Activated naive CD8-positive, alpha-beta T cell treated with anti-CD3 and anti-CD28 coated beads for 36 hours (primary cell): ENCODE data around the gene CCDC88B. TPM values are rescaled to one million over a fixed set of nuclear protein-coding genes. Genes with fewer than 3 reads are reported as not detected.

Experiments
- DNase-seq: peaks from one replicate; pipeline ENCODE4 v3.0.0; 2021
- H3K27ac Mint-ChIP-seq: one replicate; pipeline ENCODE4 v1.8.0; 2022; ENCODE audit warnings: mild to moderate bottlenecking, moderate library complexity, mixed read lengths
- H3K27me3 Mint-ChIP-seq: one replicate; pipeline ENCODE4 v1.8.0; 2022; ENCODE audit warnings: mild to moderate bottlenecking, mixed read lengths
- H3K36me3 Mint-ChIP-seq: one replicate; pipeline ENCODE4 v1.8.0; 2021; ENCODE audit warnings: mild to moderate bottlenecking, mixed read lengths
- H3K4me1 Mint-ChIP-seq: one replicate; pipeline ENCODE4 v1.8.0; 2021; ENCODE audit warnings: mixed read lengths
- H3K4me3 Mint-ChIP-seq: one replicate; pipeline ENCODE4 v1.8.0; 2022; ENCODE audit warnings: mild to moderate bottlenecking, moderate library complexity, mixed read lengths
- H3K9me3 Mint-ChIP-seq: one replicate; pipeline ENCODE4 v1.8.0; 2022; ENCODE audit warnings: mixed read lengths
- total RNA-seq, 2 experiments: library from RNA; stranded (reverse); gene quantifications; one replicate each; pipeline ENCODE4 v1.2.3, GENCODE V29; 2021

The CCDC88B gene
- total RNA-seq, 2 experiments from 2014 or later = 73.5 to 74.5 TPM

DNA sequence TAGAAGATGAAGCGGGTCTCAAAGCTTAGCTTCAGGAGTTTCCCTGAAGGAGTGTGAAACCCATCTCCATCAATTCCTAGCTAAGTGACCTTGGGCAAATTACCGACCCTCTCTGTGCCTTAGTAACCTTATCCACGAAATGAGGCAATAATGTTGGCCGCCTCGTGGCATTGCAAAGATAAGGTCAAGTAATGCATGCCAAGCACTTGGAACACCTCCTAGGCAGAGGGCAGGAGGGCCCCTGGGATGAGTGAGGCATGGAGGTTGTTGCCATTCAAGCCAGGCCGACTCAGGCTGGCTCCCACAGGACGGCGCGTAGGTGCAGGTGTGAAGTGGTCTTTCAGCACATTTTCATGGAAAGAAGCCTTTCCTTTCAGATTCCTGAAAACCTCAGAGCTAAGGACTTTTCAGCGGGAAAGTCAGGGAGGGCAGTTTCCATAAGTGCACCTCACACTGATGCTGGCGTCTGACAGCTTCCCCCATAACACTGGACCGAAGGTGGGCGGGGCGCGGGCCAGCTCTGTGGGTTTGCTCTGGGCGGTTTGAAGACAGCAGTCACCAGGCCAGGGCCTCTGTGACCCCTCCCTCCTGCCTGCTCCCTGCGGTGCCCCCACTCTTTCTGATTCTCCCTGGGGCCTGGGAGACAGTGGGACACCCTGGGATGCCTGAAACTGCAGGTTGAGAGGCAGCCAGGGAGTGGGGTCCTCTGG lies 44.2 kb downstream of the CCDC88B start:
- Mint-ChIP-seq H3K27me3 (no peaks in the 10 kb centered on the region), H3K9me3 (peaks cover under 1% of the 10 kb centered on the region), H3K4me3 (no peak overlapping the region), H3K36me3 (no peaks in the 10 kb centered on the region), H3K4me1 (peaks cover 9% of the 10 kb centered on the region), H3K27ac (no peak overlapping the region)
- DNase-seq = no peak

DNA sequence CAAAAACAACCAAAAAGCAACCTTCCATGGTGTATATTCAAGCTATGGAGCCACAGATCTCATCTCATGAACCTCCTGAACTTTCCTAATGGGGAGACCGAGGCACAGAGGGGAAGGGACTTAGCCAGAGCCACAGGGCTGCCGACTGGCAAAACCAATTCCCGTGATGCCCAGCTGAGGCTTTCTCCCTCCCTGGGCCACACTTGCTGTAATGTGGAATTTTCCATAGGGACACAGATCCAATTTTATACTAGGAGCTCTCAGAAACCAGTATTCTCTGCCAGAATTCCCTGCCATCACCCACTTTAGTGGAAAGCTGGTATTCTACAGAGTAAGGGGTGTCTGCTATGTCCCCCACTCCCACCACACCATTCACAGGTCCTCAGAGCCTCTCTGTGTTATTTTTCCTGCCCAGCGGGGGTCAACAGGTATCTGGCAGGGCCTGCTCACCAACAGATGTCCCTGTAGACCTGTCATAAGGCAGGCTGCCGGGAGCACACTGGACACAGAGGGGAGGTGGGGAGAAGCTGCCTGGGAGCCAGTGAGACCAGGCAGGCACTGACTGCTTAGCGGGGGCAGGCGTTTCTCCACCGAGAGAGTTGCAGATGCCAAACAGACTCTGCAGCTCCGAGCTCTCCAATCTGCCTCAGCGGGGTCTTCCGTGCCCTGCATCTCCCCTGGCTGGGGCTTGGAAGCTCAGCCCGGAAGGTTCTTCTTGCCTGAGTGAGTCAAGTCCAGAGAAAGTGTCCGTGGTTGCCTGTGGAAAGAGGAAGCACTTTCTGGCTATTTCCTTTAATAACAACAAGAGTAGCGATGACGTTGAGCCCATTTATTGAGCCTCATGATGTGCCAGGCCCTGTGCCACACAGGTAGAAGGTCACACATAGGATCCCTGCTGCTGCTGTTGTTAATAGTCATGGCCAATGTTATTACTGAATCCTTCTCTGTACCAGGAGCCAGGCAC lies 45.3 kb downstream of the CCDC88B start:
- Mint-ChIP-seq H3K9me3 (peaks cover 7% of the 10 kb centered on the region), H3K36me3 (peaks cover 6% of the 10 kb centered on the region), H3K27ac (no peak overlapping the region), H3K4me1 (peaks cover 12% of the 10 kb centered on the region), H3K4me3 (no peak overlapping the region), H3K27me3 (no peaks in the 10 kb centered on the region)
- DNase-seq = no peak

DNA sequence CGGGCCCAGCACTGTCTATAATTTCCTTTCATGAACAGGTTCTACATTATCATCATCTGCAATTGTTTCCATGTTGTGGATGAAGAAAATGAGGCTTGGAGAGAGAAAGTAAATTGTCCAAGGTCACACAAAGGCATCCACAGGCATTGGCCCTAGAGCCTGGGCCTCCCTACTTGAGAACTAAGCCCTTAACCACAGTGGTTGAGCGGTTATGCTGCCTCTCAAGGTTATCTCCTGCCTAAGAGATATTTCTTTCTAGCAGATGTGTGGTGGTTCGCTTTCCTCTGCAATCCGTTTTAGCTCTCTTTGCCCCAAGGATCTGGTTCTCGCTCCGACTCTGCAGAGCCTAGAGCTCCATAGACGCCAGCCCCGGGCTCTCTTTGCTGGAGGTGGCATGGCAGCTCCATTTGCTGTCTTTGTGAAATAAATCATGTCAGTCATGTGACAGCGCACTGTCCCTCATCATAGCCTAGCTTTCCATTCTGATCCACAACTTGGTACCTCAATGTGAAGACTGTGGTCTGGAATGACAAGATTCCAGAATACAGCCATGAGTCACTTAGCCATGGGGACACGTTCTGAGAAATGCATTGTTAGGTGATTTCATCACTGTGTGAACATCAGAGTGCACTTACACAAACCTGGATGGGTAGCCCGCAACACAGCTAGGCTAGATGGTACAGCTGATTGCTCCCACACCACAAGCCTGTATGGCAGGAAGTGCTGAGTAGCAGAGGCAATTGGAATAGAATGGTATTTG lies 46.1 kb downstream of the CCDC88B start:
- Mint-ChIP-seq H3K27ac (no peak overlapping the region), H3K36me3 (peaks cover 6% of the 10 kb centered on the region), H3K9me3 (peaks cover 14% of the 10 kb centered on the region), H3K4me1 (peaks cover 19% of the 10 kb centered on the region), H3K27me3 (no peaks in the 10 kb centered on the region), H3K4me3 (no peak overlapping the region)
- no peak for DNase-seq

DNA sequence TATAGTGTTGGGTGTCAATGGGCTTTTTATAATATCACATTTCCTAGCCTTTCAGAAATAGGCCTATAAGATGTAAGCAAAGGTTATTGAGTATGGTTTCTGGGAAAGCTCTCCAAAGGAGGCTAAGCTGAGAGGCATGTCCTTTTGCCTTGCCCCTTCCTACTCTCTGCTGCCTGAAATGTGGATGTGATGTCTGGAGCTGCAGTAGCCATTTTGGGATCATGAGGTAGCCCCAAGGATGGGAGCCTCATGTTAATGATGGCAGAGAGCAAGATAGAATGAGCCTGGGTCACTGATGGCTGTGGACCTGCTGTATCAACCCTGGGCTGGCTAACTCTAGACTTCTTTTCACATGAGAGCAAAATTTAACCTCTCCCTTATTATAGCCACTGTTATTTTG lies 47.9 kb downstream of the CCDC88B start:
- no peak overlapping the region for H3K4me3 Mint-ChIP-seq
- H3K4me1 Mint-ChIP-seq = peaks cover 24% of the 10 kb centered on the region
- H3K27me3 Mint-ChIP-seq = no peaks in the 10 kb centered on the region
- peaks cover 14% of the 10 kb centered on the region for H3K9me3 Mint-ChIP-seq
- peaks cover 6% of the 10 kb centered on the region for H3K36me3 Mint-ChIP-seq
- DNase-seq = no peak
- no peak overlapping the region for H3K27ac Mint-ChIP-seq

DNA sequence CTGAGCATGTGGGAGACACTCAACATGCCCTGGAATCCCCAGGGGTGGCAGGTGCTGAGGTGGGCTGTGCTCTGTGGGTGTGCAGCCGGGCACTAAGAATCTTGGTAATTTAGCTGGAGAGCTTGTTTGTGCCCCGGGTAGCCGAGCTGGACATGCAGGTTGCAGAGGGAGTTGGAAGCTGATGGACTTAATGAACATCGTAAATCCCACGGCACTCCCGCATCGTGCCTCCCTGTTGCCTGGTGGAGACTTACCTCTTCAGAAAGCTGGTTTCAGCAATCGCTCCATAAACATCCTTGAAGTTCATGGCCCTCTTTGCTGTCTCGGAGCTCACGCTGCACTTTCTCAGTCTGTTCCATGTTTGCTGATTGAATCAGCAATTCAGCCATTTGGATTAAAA lies 48.9 kb downstream of the CCDC88B start:
- Mint-ChIP-seq H3K4me3 (no peak overlapping the region), H3K9me3 (peaks cover 14% of the 10 kb centered on the region), H3K4me1 (peaks cover 24% of the 10 kb centered on the region), H3K36me3 (peaks cover 6% of the 10 kb centered on the region), H3K27me3 (no peaks in the 10 kb centered on the region), H3K27ac (no peak overlapping the region)
- DNase-seq = no peak

DNA sequence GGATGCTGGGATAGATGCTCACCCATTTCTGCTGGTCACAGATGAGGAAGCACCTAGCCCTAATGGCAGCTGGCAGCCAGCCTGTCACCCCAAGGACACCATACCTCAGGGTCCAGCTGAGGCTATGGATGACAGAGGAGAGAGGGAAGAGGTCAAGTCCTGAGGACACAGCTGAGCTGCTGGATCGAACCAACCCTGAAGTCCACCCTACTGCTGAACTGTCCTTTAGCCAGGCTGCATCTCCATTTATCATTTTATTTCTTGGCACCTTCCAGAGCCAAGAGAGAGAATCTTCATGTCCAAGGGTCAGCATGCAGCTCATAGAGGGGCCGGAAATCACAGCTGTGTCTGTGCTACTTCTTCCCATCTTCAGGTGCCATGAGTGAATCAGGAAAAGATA lies 49.8 kb downstream of the CCDC88B start:
- H3K36me3 Mint-ChIP-seq = peaks cover 6% of the 10 kb centered on the region
- no peak overlapping the region for H3K4me3 Mint-ChIP-seq

DNA sequence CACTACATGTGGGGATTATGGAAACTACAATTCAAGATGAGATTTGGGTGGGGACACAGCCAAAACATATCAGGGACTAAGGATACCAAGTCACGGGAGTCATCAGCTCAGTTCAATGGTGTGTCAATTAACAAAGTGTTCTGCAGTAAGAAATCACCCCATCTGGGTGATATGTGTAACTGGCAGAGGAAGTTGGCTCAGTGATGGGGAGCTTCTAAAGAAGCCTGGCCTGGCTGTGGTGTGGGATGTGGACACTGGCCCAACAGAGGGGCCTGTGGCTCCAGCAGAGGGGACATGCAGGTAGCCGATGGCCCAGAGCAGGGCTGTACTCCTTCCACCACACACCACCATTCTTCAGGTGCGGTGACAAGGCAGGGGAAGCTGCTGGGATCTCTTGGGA lies 50.6 kb downstream of the CCDC88B start:
- Mint-ChIP-seq H3K4me1 (peaks cover 26% of the 10 kb centered on the region), H3K36me3 (peaks cover 6% of the 10 kb centered on the region), H3K9me3 (peaks cover 14% of the 10 kb centered on the region), H3K4me3 (no peak overlapping the region), H3K27me3 (no peaks in the 10 kb centered on the region), H3K27ac (no peak overlapping the region)
- no peak for DNase-seq

More for the DNA sequence above, 49.8 kb downstream of the CCDC88B start:
- H3K4me1 Mint-ChIP-seq = peaks cover 24% of the 10 kb centered on the region
- no peaks in the 10 kb centered on the region for H3K27me3 Mint-ChIP-seq
- peaks cover 14% of the 10 kb centered on the region for H3K9me3 Mint-ChIP-seq
- no peak for DNase-seq
- no peak overlapping the region for H3K27ac Mint-ChIP-seq

DNA sequence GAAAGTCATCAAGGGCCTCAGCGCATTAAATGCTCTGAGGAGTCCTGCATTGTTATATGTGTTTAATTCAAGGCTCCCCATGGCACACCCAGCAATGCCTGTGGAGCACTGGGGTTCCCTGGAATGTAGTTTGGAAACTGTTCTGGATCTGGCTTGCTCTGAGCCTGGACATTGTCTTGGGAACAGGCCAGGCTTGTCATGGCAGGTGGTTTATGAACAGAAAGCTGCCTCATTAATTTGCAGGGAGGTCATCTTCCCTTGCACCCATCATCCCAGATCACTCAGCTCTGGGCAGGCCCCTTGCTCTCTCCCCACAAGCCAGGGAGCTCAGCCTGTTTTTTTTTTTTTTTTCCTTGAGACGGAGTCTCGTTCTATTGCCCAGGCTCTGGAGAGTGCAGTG lies 51.8 kb downstream of the CCDC88B start:
- Mint-ChIP-seq H3K27ac (no peak overlapping the region), H3K27me3 (no peaks in the 10 kb centered on the region), H3K4me1 (peaks cover 22% of the 10 kb centered on the region), H3K4me3 (no peak overlapping the region), H3K9me3 (peaks cover 14% of the 10 kb centered on the region), H3K36me3 (peaks cover 6% of the 10 kb centered on the region)
- no peak for DNase-seq

DNA sequence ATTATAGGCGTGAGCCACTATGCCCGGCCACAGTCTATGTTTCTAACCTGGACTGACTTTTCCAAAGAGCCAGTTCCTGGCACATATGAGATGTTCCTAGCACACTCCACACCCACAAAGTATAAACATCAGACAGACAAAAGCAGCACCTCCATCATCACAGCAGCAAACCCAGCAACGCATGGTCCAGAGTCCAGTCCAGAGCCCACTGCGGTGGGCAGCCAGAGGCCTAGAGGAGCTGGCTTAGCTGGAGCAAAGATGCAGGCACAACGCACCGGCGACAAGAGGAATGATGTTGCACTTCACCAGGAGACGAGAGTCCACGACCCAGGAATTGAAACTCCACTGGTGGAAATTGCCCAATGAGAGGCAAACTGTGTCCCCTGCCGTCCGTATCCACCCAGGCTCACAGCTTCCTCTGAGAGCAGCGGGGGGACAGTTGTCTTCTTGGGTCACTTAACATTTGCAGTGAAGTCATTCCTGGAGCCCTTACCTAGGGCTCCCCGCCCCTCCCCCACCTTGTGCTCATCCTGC lies 55.6 kb downstream of the CCDC88B start:
- Mint-ChIP-seq H3K9me3 (peaks cover 3% of the 10 kb centered on the region), H3K27ac (no peak overlapping the region)

DNA sequence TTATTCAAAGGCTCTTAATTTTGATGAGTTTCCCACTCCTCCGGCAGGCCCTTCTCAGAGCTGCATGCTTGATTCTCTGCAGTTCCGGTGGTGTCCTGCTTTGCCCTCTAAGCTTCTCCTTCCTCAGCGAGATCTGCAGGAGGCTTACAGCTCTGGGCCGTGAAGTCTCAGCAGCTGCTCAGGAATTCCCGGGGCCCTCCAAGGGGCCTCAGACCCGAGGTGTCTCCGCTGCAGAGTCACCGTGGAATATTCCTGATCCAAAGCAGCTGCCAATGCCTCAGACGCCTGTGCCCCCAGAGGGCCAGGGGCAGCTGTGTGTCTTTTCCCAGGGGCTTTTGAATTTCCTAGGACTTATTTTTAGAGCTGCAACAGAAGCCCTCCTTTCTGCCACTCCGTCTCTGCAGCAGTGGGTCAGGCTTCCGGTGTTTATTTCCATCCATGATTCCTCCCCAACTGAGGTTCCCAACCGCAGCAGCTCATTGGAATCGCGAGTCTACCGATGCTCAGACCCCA lies 56.1 kb downstream of the CCDC88B start:
- peaks cover 4% of the 10 kb centered on the region for H3K27me3 Mint-ChIP-seq
- H3K4me3 Mint-ChIP-seq = no peak overlapping the region
- no peaks in the 10 kb centered on the region for H3K9me3 Mint-ChIP-seq
- H3K36me3 Mint-ChIP-seq = no peaks in the 10 kb centered on the region
- H3K27ac Mint-ChIP-seq = no peak overlapping the region
- peaks cover 12% of the 10 kb centered on the region for H3K4me1 Mint-ChIP-seq
- DNase-seq = no peak

More for the DNA sequence above, 55.6 kb downstream of the CCDC88B start:
- Mint-ChIP-seq H3K36me3 (no peaks in the 10 kb centered on the region), H3K4me3 (no peak overlapping the region), H3K27me3 (peaks cover 4% of the 10 kb centered on the region), H3K4me1 (peaks cover 16% of the 10 kb centered on the region)
- no peak for DNase-seq

DNA sequence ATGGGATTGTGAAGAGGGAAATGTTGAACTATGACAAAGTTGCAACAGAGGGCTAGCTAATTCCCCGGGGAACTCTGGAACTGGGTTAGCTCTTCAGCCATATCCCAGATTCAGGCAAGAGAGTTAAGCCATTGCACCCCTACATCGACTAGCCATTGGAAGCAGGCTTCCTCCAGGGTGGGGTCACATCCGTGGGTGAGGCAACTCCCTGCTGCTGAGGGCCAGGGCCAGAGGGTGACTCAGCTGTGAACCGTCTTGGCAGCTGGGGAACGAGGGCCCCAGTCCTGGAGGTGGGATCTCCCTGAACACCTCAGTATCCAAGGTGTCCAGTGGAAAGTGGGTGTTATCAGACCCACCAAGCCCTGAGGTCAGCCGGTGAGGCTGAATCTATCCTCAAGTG lies 60.1 kb downstream of the CCDC88B start:
- no peak overlapping the region for H3K4me3 Mint-ChIP-seq
- peaks cover 7% of the 10 kb centered on the region for H3K27me3 Mint-ChIP-seq
- no peak for DNase-seq
- H3K27ac Mint-ChIP-seq = no peak overlapping the region
- H3K9me3 Mint-ChIP-seq = no peaks in the 10 kb centered on the region
- H3K4me1 Mint-ChIP-seq = peaks cover 3% of the 10 kb centered on the region
- no peaks in the 10 kb centered on the region for H3K36me3 Mint-ChIP-seq

DNA sequence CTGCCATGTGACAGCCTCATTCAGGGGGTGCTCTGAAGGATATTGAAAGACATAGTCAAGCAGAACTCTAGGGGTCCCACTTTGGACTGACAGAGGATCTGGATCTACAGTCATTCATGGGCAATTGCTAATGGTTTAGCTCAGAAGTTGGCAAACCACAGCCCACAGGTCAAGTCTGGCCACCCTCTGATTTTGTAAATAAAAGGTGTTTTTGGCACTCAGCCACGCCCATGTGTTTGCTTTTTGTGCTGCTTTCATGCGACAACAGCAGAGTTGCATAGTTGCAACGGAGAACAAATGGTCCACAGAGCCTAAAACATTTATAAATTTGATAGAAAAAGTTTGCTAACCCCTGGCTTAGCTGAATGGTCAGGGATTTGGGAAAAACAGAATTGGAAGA lies 60.7 kb downstream of the CCDC88B start:
- Mint-ChIP-seq H3K27ac (no peak overlapping the region), H3K9me3 (no peaks in the 10 kb centered on the region)
- DNase-seq = no peak

DNA sequence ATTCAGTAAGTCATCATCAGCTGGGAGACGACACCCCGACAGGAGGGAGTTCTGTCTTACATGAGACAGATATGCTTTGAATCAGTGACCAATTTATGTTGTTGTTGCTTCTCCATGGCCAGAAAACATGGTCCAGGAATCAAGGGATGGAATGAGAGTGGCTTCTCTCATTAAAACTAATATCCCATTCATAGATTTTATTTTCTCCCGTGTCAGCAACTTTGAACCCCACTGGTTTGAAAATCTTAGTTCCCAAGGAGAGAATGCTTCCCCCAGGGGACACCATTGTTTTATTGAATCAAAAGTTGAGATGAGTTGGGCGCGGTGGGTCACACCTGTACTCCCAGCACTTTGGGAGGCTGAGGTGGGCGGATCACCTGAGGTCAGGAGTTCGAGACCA lies 61.8 kb downstream of the CCDC88B start:
- DNase-seq = no peak
- no peaks in the 10 kb centered on the region for H3K36me3 Mint-ChIP-seq
- H3K4me3 Mint-ChIP-seq = no peak overlapping the region
- peaks cover 7% of the 10 kb centered on the region for H3K27me3 Mint-ChIP-seq
- no peak overlapping the region for H3K27ac Mint-ChIP-seq
- no peaks in the 10 kb centered on the region for H3K9me3 Mint-ChIP-seq
- no peaks in the 10 kb centered on the region for H3K4me1 Mint-ChIP-seq

More for the DNA sequence above, 60.7 kb downstream of the CCDC88B start:
- H3K4me1 Mint-ChIP-seq = no peaks in the 10 kb centered on the region
- peaks cover 7% of the 10 kb centered on the region for H3K27me3 Mint-ChIP-seq
- no peaks in the 10 kb centered on the region for H3K36me3 Mint-ChIP-seq
- no peak overlapping the region for H3K4me3 Mint-ChIP-seq

DNA sequence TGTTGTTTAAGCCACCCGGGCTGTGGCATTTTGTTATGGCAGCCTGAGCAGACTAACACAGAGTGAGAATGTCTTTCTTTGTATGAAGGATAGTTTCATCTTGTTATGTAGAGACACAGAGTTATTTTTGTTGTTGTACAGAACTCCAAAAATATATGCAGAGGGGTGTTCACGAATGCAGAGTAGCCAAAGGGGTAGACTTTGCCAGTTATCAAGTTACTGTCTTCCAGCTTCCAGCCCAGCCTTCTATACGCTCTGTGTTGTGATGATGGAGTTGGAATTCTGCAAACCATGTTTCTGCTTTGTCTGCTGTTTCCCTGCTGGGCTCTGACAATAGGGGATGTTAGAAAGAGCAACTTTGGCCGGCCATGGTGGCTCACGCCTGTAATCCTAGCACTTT lies 63.1 kb downstream of the CCDC88B start:
- no peaks in the 10 kb centered on the region for H3K9me3 Mint-ChIP-seq
- peaks cover 3% of the 10 kb centered on the region for H3K27me3 Mint-ChIP-seq
- no peak overlapping the region for H3K27ac Mint-ChIP-seq
- no peaks in the 10 kb centered on the region for H3K36me3 Mint-ChIP-seq
- DNase-seq = no peak
- H3K4me3 Mint-ChIP-seq = no peak overlapping the region
- no peaks in the 10 kb centered on the region for H3K4me1 Mint-ChIP-seq
